ENCODE data around the gene E2F1. TPM values are rescaled to one million over a fixed set of nuclear protein-coding genes. Genes with fewer than 3 reads are reported as not detected.

The E2F1 gene
- total and polyA plus RNA-seq, 2 donors (not counting 1 experiment from before 2014, with no cell fraction given): 2.4 to 2.7 TPM

DNA sequence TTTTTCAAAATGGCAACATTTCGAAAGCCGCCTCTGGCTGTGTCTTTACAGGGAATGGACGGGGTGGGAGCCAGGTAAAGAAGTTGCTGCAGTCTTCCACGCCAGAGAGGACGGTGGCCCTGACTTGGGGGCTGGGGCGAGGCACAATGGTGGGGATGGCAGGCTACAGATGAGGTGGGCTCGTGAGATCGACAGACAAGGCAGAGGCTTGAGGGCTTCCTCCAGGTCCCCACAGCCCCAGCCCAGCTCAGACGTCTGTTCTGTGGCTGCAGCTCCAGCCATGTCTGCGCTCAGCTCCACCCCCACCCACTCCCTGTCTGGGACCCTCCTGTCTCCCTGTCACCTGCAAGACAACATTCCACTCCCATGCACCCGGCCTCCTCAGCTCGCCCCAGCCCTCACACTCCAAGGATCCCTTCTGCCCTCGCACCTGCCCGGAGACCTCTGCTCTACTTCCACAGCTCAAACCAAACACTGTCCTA is 31.5 kb downstream of the E2F1 start:
- Mint-ChIP-seq H3K27ac (no peak overlapping the region), H3K4me3 (no peak overlapping the region), H3K9me3 (ENCODE audit: insufficient read depth) (no peaks in the 10 kb centered on the region), H3K27me3 (no peaks in the 10 kb centered on the region), H3K4me1 (peaks cover 5% of the 10 kb centered on the region)
- Histone ChIP-seq H3K9ac (ENCODE audit: low read length) (no peak overlapping the region), H3K4me2 (replicated peaks; ENCODE audit: low read depth, low read length, poor library complexity, severe bottlenecking) (no peak overlapping the region), H3K36me3 (replicated peaks in 1 of 2; ENCODE audit: control extremely low read depth in 1 of 2, control insufficient read depth in 1 of 2, extremely low read depth in 1 of 2, insufficient read depth in 2 of 2, low read length in 1 of 2) (no peaks in the 10 kb centered on the region), H3K4me1 (ENCODE audit: control insufficient read depth in 2 of 2, insufficient read depth in 2 of 2, low read length in 2 of 2) (peaks cover 0 to 9% of the 10 kb centered on the region in 2 donors), H4K20me1 (ENCODE audit: control insufficient read depth, insufficient read depth, low read length, poor library complexity, severe bottlenecking) (no peaks in the 10 kb centered on the region), H3K27ac (ENCODE audit: low read length in 2 of 2) (no peak overlapping the region), H3K79me2 (ENCODE audit: control insufficient read depth, insufficient read depth, low read length) (no peaks in the 10 kb centered on the region), H2AFZ (ENCODE audit: insufficient read depth, low read depth, low read length, poor library complexity, severe bottlenecking) (no peak overlapping the region), H3K4me3 (ENCODE audit: control extremely low read depth in 1 of 5, extremely low read depth in 1 of 5, insufficient read depth in 1 of 5, low read depth in 2 of 5, low read length in 4 of 5) (no peak overlapping the region), H3K9me3 (ENCODE audit: control extremely low read depth in 1 of 3, control insufficient read depth in 2 of 3, insufficient read depth in 1 of 3, low read length in 2 of 3) (no peaks in the 10 kb centered on the region), H3K27me3 (replicated peaks in 1 of 4; ENCODE audit: control extremely low read depth in 1 of 4, control insufficient read depth in 3 of 4, insufficient read depth in 4 of 4, low read length in 3 of 4) (no peaks in the 10 kb centered on the region)
- ATAC-seq (ENCODE audit: low read depth) (no peak), DNase-seq (no peak)
- TF ChIP-seq EZH2 (IDR thresholded peaks at IDR 0.05; ENCODE audit: borderline replicate concordance, insufficient read depth, low read depth, low read length, poor library complexity, severe bottlenecking): no peak
- TF ChIP-seq, protein P1, sequence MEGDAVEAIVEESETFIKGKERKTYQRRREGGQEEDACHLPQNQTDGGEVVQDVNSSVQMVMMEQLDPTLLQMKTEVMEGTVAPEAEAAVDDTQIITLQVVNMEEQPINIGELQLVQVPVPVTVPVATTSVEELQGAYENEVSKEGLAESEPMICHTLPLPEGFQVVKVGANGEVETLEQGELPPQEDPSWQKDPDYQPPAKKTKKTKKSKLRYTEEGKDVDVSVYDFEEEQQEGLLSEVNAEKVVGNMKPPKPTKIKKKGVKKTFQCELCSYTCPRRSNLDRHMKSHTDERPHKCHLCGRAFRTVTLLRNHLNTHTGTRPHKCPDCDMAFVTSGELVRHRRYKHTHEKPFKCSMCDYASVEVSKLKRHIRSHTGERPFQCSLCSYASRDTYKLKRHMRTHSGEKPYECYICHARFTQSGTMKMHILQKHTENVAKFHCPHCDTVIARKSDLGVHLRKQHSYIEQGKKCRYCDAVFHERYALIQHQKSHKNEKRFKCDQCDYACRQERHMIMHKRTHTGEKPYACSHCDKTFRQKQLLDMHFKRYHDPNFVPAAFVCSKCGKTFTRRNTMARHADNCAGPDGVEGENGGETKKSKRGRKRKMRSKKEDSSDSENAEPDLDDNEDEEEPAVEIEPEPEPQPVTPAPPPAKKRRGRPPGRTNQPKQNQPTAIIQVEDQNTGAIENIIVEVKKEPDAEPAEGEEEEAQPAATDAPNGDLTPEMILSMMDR (IDR thresholded peaks at IDR 0.05): no peak
- 88% methylated on average over 12 of the region's 14 CpGs for WGBS (ENCODE audit: insufficient coverage)
- intact Hi-C loops (cut with micrococcal nuclease): loop anchor here (5.0 kb wide), 1 partner anchor 262 kb away; no protein-coding TSS in a partner anchor
- CTCF ChIA-PET: interaction anchor here (1.0 to 5.4 kb wide), 8 partner anchors 9 to 208 kb away, joined by 3 to 53 read pairs (median 12); partner anchors contain the start of genes ACTL10, C20orf144 and ZNF341
- POLR2A ChIA-PET: no interaction called here

DNA sequence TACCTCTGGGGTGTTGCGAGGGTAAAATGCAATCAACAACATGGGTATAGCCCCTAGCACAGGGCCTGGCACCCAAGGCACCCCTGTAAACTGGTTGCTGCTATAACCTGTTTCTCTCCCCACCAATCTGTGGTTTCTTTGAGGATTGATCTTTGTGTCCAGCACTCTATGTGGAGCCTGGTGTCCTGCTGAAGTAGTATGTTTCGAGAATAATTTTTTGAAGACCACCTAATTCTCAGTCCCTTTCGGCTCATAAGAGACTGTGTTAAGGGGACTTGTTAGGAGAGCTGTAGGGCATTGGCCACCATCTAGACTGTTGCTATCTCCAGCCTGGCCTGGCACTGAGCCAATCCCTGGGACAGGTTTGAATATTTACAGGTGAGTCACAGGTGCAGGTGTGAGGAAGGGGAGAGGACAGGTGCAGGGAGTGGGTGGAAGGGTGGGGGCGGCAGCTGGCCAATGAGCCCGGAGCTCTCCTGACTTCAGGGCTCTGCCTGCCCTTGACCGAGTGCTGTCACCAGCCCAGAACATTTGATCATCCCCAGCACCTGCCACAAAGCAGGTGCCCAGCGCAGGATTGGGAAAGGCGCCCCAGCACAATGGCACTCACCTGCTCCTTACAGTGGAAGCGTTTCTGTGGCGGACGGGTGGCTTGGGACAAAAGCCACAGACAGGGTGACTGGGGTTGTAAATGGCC is 32.1 kb downstream of the E2F1 start:
- Histone ChIP-seq H3K4me1 (ENCODE audit: control insufficient read depth in 2 of 2, insufficient read depth in 2 of 2, low read length in 2 of 2) (peaks cover 0 to 9% of the 10 kb centered on the region in 2 donors), H3K27ac (ENCODE audit: low read length in 2 of 2) (no peak overlapping the region), H3K36me3 (replicated peaks in 1 of 2; ENCODE audit: control extremely low read depth in 1 of 2, control insufficient read depth in 1 of 2, extremely low read depth in 1 of 2, insufficient read depth in 2 of 2, low read length in 1 of 2) (no peaks in the 10 kb centered on the region), H3K4me3 (ENCODE audit: control extremely low read depth in 1 of 5, extremely low read depth in 1 of 5, insufficient read depth in 1 of 5, low read depth in 2 of 5, low read length in 4 of 5) (no peak overlapping the region), H3K9ac (ENCODE audit: low read length) (no peak overlapping the region), H3K9me3 (ENCODE audit: control extremely low read depth in 1 of 3, control insufficient read depth in 2 of 3, insufficient read depth in 1 of 3, low read length in 2 of 3) (no peaks in the 10 kb centered on the region), H2AFZ (ENCODE audit: insufficient read depth, low read depth, low read length, poor library complexity, severe bottlenecking) (no peak overlapping the region), H3K79me2 (ENCODE audit: control insufficient read depth, insufficient read depth, low read length) (no peaks in the 10 kb centered on the region), H4K20me1 (ENCODE audit: control insufficient read depth, insufficient read depth, low read length, poor library complexity, severe bottlenecking) (no peaks in the 10 kb centered on the region), H3K27me3 (replicated peaks in 1 of 4; ENCODE audit: control extremely low read depth in 1 of 4, control insufficient read depth in 3 of 4, insufficient read depth in 4 of 4, low read length in 3 of 4) (no peaks in the 10 kb centered on the region), H3K4me2 (replicated peaks; ENCODE audit: low read depth, low read length, poor library complexity, severe bottlenecking) (no peak overlapping the region)
- DNase-seq (no peak), ATAC-seq (ENCODE audit: low read depth) (no peak)
- intact Hi-C loops (cut with micrococcal nuclease): loop anchor here (2.0 to 5.0 kb wide), 2 partner anchors 197 to 262 kb away; no protein-coding TSS in a partner anchor
- CTCF ChIA-PET: interaction anchor here (0.6 to 5.4 kb wide), 23 partner anchors 9 to 475 kb away, joined by 3 to 53 read pairs (median 4); partner anchors contain the start of genes ACTL10, C20orf144, CBFA2T2 and CDK5RAP1
- WGBS (ENCODE audit: insufficient coverage): 92% methylated on average over 9 of the region's 11 CpGs
- Mint-ChIP-seq H3K27me3 (no peaks in the 10 kb centered on the region), H3K4me1 (peaks cover 5% of the 10 kb centered on the region), H3K9me3 (ENCODE audit: insufficient read depth) (no peaks in the 10 kb centered on the region), H3K27ac (no peak overlapping the region), H3K4me3 (no peak overlapping the region)
- TF ChIP-seq, protein P1 (IDR thresholded peaks at IDR 0.05): no peak
- TF ChIP-seq EZH2 (IDR thresholded peaks at IDR 0.05; ENCODE audit: borderline replicate concordance, insufficient read depth, low read depth, low read length, poor library complexity, severe bottlenecking): no peak
- POLR2A ChIA-PET: no interaction called here

All from B cell (primary cell).